CD14-positive monocyte (primary cell): Measurements from ENCODE around the gene ITSN1. TPM values are rescaled to one million over a fixed set of nuclear protein-coding genes. Genes with fewer than 3 reads are reported as not detected.

Experiments
- DNase-seq, 3 donors: peaks; one replicate each; pipeline ENCODE4 v3.0.0-alpha.2; 2011 to 2022
- H2AFZ ChIP-seq: 2 replicates; pipeline ENCODE4 v1.6.0; 2012; ENCODE audit warnings: mild to moderate bottlenecking, low read depth, low read length, inconsistent platforms; ENCODE audit not compliant: insufficient read depth, poor library complexity, severe bottlenecking
- H3K27ac ChIP-seq, 2 donors: 1 replicate in 1 of 2; 2 replicates in 1 of 2; pipeline ENCODE4 v1.5.1; 2012 to 2013; ENCODE audit warnings: low read length in 2 of 2, control low read depth in 1 of 2, inconsistent platforms in 1 of 2, low read depth in 1 of 2, mild to moderate bottlenecking in 1 of 2
- H3K27me3 ChIP-seq, 2 donors: one replicate each; pipeline versions ENCODE4 v1.6.0 to v1.6.1; 2011 to 2013; ENCODE audit warnings: low read length in 2 of 2; ENCODE audit not compliant: control insufficient read depth in 2 of 2, insufficient read depth in 2 of 2
- H3K36me3 ChIP-seq, 2 donors: replicated peaks in 1 of 2; 1 replicate in 1 of 2; 2 replicates in 1 of 2; pipeline versions ENCODE4 v1.5.1 to v1.6.1; 2012 to 2013; ENCODE audit warnings: low read length in 2 of 2, control low read depth in 1 of 2, inconsistent platforms in 1 of 2, mild to moderate bottlenecking in 1 of 2; ENCODE audit not compliant: insufficient read depth in 2 of 2, control insufficient read depth in 1 of 2
- H3K4me1 ChIP-seq, 2 donors: 1 replicate in 1 of 2; 2 replicates in 1 of 2; pipeline versions ENCODE4 v1.5.1 to v1.6.1; 2012 to 2013; ENCODE audit warnings: low read length in 2 of 2, control low read depth in 1 of 2, inconsistent platforms in 1 of 2, mild to moderate bottlenecking in 1 of 2, moderate library complexity in 1 of 2; ENCODE audit not compliant: insufficient read depth in 2 of 2, control insufficient read depth in 1 of 2
- H3K4me2 ChIP-seq: replicated peaks from 2 replicates; pipeline ENCODE3; 2012; ENCODE audit warnings: low read length, moderate library complexity, mild to moderate bottlenecking; ENCODE audit not compliant: poor library complexity, severe bottlenecking; ENCODE audit errors: extremely low read depth
- H3K4me3 ChIP-seq, 3 experiments: fragments of 200-600 bp in 1 of 3; sonication (generic) in 1 of 3; replicated peaks in 1 of 3; 1 replicate in 2 of 3; 2 replicates in 1 of 3; pipeline ENCODE4 v1.5.1; 2011 to 2013; ENCODE audit warnings: low read length in 3 of 3, mild to moderate bottlenecking in 3 of 3, control low read depth in 2 of 3, low read depth in 2 of 3, inconsistent platforms in 1 of 3, moderate library complexity in 1 of 3
- H3K79me2 ChIP-seq: 2 replicates; pipeline ENCODE4 v1.6.0; 2012; ENCODE audit warnings: mild to moderate bottlenecking, control low read depth, inconsistent platforms, low read length, moderate library complexity; ENCODE audit not compliant: insufficient read depth
- H3K9ac ChIP-seq: 2 replicates; pipeline ENCODE4 v1.6.0; 2017; ENCODE audit warnings: low read length, mild to moderate bottlenecking; ENCODE audit not compliant: insufficient read depth, poor library complexity, severe bottlenecking
- H3K9me3 ChIP-seq, 2 donors: replicated peaks in 1 of 2; 1 replicate in 1 of 2; 2 replicates in 1 of 2; pipeline versions ENCODE4 v1.5.1 to v1.6.1; 2012 to 2013; ENCODE audit warnings: low read length in 2 of 2, control low read depth in 1 of 2; ENCODE audit not compliant: control insufficient read depth in 1 of 2, insufficient read depth in 1 of 2
- H4K20me1 ChIP-seq: 2 replicates; pipeline ENCODE4 v1.6.0; 2012; ENCODE audit warnings: mild to moderate bottlenecking, low read length, control low read depth, moderate library complexity; ENCODE audit not compliant: insufficient read depth
- H3K27ac Mint-ChIP-seq, 7 donors: one replicate each; pipeline ENCODE4 v1.8.0; 2020; ENCODE audit warnings: mild to moderate bottlenecking in 7 of 7, mixed read lengths in 7 of 7, moderate library complexity in 6 of 7, inconsistent platforms in 2 of 7
- H3K27me3 Mint-ChIP-seq, 3 donors: one replicate each; pipeline ENCODE4 v1.8.0; 2021 to 2022; ENCODE audit warnings: low read depth in 3 of 3, mild to moderate bottlenecking in 3 of 3, mixed read lengths in 3 of 3, moderate library complexity in 3 of 3, inconsistent platforms in 1 of 3
- H3K36me3 Mint-ChIP-seq, 2 donors: one replicate each; pipeline ENCODE4 v1.8.0; 2020; ENCODE audit warnings: mixed read lengths in 2 of 2, inconsistent platforms in 1 of 2, mild to moderate bottlenecking in 1 of 2
- H3K4me1 Mint-ChIP-seq: one replicate; pipeline ENCODE4 v1.8.0; 2020; ENCODE audit warnings: mild to moderate bottlenecking, mixed read lengths
- H3K4me3 Mint-ChIP-seq, 2 donors: one replicate each; pipeline ENCODE4 v1.8.0; 2020; ENCODE audit warnings: mild to moderate bottlenecking in 2 of 2, mixed read lengths in 2 of 2, moderate library complexity in 1 of 2
- H3K9me3 Mint-ChIP-seq, 7 donors: one replicate each; pipeline ENCODE4 v1.8.0; 2020 to 2022; ENCODE audit warnings: mixed read lengths in 7 of 7, mild to moderate bottlenecking in 6 of 7, moderate library complexity in 6 of 7, inconsistent platforms in 2 of 7
- WGBS: methylation state at CpG from one replicate; pipeline ENCODE4 v1.1.5; 2013; ENCODE audit warnings: missing lambda C conversion rate; ENCODE audit not compliant: insufficient coverage; 5-methylcytosine and 5-hydroxymethylcytosine counted together
- intact Hi-C, 2 donors: fragments of 100-400 bp; cut with micrococcal nuclease; formaldehyde crosslinking; loops; one replicate each; pipeline versions ENCODE4 v1.15.0 to v1.15.1; 2023
- polyA plus RNA-seq, 3 donors: library from polyadenylated mRNA; depleted of rRNA in 1 of 3; unstranded in 2 of 3; stranded (reverse) in 1 of 3; fragments of 300-500 nt in 2 of 3; fragments of >200 nt in 1 of 3; fragmentation: Illumina TruSeq in 2 of 3; gene quantifications; 1 replicate in 2 of 3; 2 replicates in 1 of 3; pipeline ENCODE4 v1.2.3, GENCODE V29; 2012 to 2021
- TF ChIP-seq, protein P1 (sequence below): fragments of 200-600 bp; IDR thresholded peaks from one replicate; pipeline ENCODE4 v1.8.0; 2022; ENCODE audit warnings: antibody characterized with exemption, mild to moderate bottlenecking

The ITSN1 gene
- polyA plus RNA-seq, 3 donors = 4.7 to 10.3 (median 5.1) TPM

DNA sequence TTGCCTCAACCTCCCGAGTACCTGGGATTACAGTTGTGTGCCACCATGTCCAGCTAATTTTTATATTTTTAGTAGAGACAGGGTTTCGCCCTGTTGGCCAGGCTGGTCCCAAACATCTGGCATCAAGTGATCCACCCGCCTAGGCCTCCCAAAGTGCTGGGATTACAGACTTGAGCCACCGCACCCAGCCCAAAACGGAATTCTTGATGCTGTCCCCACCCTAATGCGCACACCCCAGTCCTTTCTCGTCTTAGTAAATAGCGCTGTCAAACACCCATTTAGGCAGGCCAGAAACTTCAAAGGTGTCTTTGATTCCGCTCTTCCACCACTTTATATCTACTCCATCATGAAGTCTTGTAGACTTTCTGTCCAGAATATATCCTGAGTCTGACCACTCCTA is 35.1 kb downstream of the ITSN1 start:
- no peak overlapping the region for H3K9ac ChIP-seq
- 93% methylated on average over 8 of the region's 9 CpGs for WGBS
- no peak overlapping the region for H2AFZ ChIP-seq
- no peaks in the 10 kb centered on the region for H3K36me3 Mint-ChIP-seq
- H3K27me3 ChIP-seq = no peaks in the 10 kb centered on the region
- H3K4me1 ChIP-seq = no peaks in the 10 kb centered on the region
- no peak overlapping the region for H3K4me3 ChIP-seq
- TF ChIP-seq, protein P1, sequence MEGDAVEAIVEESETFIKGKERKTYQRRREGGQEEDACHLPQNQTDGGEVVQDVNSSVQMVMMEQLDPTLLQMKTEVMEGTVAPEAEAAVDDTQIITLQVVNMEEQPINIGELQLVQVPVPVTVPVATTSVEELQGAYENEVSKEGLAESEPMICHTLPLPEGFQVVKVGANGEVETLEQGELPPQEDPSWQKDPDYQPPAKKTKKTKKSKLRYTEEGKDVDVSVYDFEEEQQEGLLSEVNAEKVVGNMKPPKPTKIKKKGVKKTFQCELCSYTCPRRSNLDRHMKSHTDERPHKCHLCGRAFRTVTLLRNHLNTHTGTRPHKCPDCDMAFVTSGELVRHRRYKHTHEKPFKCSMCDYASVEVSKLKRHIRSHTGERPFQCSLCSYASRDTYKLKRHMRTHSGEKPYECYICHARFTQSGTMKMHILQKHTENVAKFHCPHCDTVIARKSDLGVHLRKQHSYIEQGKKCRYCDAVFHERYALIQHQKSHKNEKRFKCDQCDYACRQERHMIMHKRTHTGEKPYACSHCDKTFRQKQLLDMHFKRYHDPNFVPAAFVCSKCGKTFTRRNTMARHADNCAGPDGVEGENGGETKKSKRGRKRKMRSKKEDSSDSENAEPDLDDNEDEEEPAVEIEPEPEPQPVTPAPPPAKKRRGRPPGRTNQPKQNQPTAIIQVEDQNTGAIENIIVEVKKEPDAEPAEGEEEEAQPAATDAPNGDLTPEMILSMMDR = no peak
- intact Hi-C loops = no loop called here
- H3K9me3 ChIP-seq = no peaks in the 10 kb centered on the region
- peaks cover 5% of the 10 kb centered on the region for H3K4me1 Mint-ChIP-seq
- H3K9me3 Mint-ChIP-seq = peaks cover 0 to 3% (median 2%) of the 10 kb centered on the region in 7 donors
- no peak overlapping the region for H3K4me2 ChIP-seq
- peaks cover 5% of the 10 kb centered on the region for H4K20me1 ChIP-seq
- no peak for DNase-seq
- H3K27me3 Mint-ChIP-seq = peaks cover 0 to 2% (median 1%) of the 10 kb centered on the region in 3 donors
- H3K79me2 ChIP-seq = peaks cover 2% of the 10 kb centered on the region
- no peak overlapping the region for H3K27ac ChIP-seq
- no peak overlapping the region for H3K4me3 Mint-ChIP-seq
- H3K36me3 ChIP-seq = no peaks in the 10 kb centered on the region
- H3K27ac Mint-ChIP-seq = no peak overlapping the region

DNA sequence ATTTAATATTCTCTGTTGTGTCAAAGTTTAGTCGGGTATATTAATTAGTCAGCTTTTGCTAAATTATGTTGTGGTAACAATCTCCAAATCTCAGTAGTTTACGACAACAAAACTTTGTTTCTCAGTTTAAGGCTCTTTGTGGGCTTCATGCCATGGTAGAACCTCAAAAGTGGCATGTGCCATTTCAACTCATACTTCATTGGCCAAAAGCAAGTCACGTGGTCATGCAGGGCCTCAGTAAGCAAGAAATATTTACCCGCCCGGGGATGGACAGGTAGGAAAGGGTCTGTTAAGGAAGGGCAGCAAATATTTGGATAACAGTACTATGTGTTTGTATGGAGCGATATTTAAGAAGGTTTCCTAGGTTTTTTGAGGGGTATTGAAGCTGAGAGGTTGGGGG is 38.6 kb downstream of the ITSN1 start:
- H3K9ac ChIP-seq = no peak overlapping the region
- H3K79me2 ChIP-seq = peaks cover 2% of the 10 kb centered on the region
- H3K36me3 ChIP-seq = no peaks in the 10 kb centered on the region
- peaks cover 0 to 3% (median 2%) of the 10 kb centered on the region in 7 donors for H3K9me3 Mint-ChIP-seq
- H2AFZ ChIP-seq = no peak overlapping the region
- H3K4me1 ChIP-seq = no peaks in the 10 kb centered on the region
- H3K36me3 Mint-ChIP-seq = no peaks in the 10 kb centered on the region
- intact Hi-C loops = no loop called here
- H3K9me3 ChIP-seq = no peaks in the 10 kb centered on the region
- TF ChIP-seq, protein P1 = no peak
- peaks cover 5% of the 10 kb centered on the region for H4K20me1 ChIP-seq
- H3K4me3 ChIP-seq = no peak overlapping the region
- no peak overlapping the region for H3K4me2 ChIP-seq
- no peak overlapping the region for H3K27ac ChIP-seq
- H3K27me3 ChIP-seq = no peaks in the 10 kb centered on the region
- 98% methylated on average over 5 of the region's 6 CpGs for WGBS
- peaks cover 0 to 2% (median 2%) of the 10 kb centered on the region in 3 donors for H3K27me3 Mint-ChIP-seq
- H3K27ac Mint-ChIP-seq = peak overlapping the region in 1 of 7 donors; percentile 21
- DNase-seq = no peak
- H3K4me3 Mint-ChIP-seq = no peak overlapping the region
- peaks cover 20% of the 10 kb centered on the region for H3K4me1 Mint-ChIP-seq
